DMS 273 treated with DMSO at 0.1 percent for 48 hours (cell line): ENCODE data around the gene POC1A.

Experiments
- DNase-seq: peaks from one replicate; lab custom pipeline; 2025; lab: John Stamatoyannopoulos, UW

Gene POC1A

GRCh38 chr3:52026041-52026440 lies 128.2 kb downstream of the POC1A start:
- DNase-seq, result peak; percentile 94

GRCh38 chr3:52025453-52025852 lies 128.8 kb downstream of the POC1A start:
- DNase-seq, result peak; percentile 35
